K562 (cell line): ENCODE measurements around the gene TRMT10B. TPM values are rescaled to one million over a fixed set of nuclear protein-coding genes. Genes with fewer than 3 reads are reported as not detected.

Experiments used
- KDM2B ChIP-seq: fragments of 250-450 bp; sonication (Bioruptor Pico); IDR thresholded peaks from 2 replicates; pipeline ENCODE4 v1.8.0; 2021; ENCODE audit warnings: mild to moderate bottlenecking, moderate library complexity
- OTX1 ChIP-seq: fragments of 450-650 bp; formaldehyde crosslinking; IDR thresholded peaks from 2 replicates; pipeline ENCODE4 v1.4.0; 2022; ENCODE audit warnings: mild to moderate bottlenecking
- PTBP1 ChIP-seq: fragments of 200-400 bp; formaldehyde crosslinking; IDR thresholded peaks from 2 replicates; pipeline ENCODE4 v1.6.1; 2017; ENCODE audit warnings: low read depth, low read length
- PURB ChIP-seq: sonication (generic); formaldehyde crosslinking; IDR thresholded peaks from 2 replicates; pipeline ENCODE4 v1.9.0; 2021; ENCODE audit warnings: low read depth, mild to moderate bottlenecking, missing genetic modification reagents
- SRSF3 ChIP-seq: fragments of 200-400 bp; formaldehyde crosslinking; IDR thresholded peaks from 2 replicates; pipeline ENCODE4 v1.6.1; 2016; ENCODE audit warnings: mild to moderate bottlenecking, low read length, moderate library complexity; ENCODE audit not compliant: insufficient read depth
- SRSF7 ChIP-seq: fragments of 200-400 bp; formaldehyde crosslinking; optimal IDR thresholded peaks from 2 replicates; pipeline ENCODE3; 2017; ENCODE audit warnings: mild to moderate bottlenecking, low read depth, low read length
- ZBTB43 ChIP-seq: sonication (generic); formaldehyde crosslinking; IDR thresholded peaks from 2 replicates; pipeline ENCODE4 v1.8.0; 2023; ENCODE audit warnings: mild to moderate bottlenecking, missing genetic modification reagents
- ZNF146 ChIP-seq: IDR thresholded peaks from one replicate; pipeline ENCODE4 v1.6.1; 2018; ENCODE audit warnings: missing compliant biosample characterization; ENCODE audit not compliant: unreplicated experiment
- ZNF551 ChIP-seq: fragments of 250-450 bp; sonication (Bioruptor Pico); IDR thresholded peaks from 2 replicates; pipeline ENCODE4 v1.5.0; 2021; ENCODE audit warnings: mild to moderate bottlenecking, moderate library complexity
- polyA plus RNA-seq, 8 experiments: library from polyadenylated mRNA; depleted of rRNA in 4 of 8; stranded (reverse) in 5 of 8; unstranded in 3 of 8; fragments of >200 nt; fragmentation: Nextera tagmentation in 2 of 8; fragmentation: Illumina TruSeq in 1 of 8; extraction: Ambion mirVana in 2 of 8; extraction: Trizol in 1 of 8; gene quantifications; 2 replicates each; pipeline versions ENCODE4 v1.2.1 to v1.2.3, GENCODE V29; 2011 to 2014; ENCODE audit warnings: inconsistent platforms in 1 of 8, missing spikeins in 1 of 8
- total RNA-seq, 7 experiments: library from RNA; depleted of rRNA in 6 of 7; stranded (reverse); fragments of >200 nt in 6 of 7; fragmentation: Illumina TruSeq in 2 of 7; extraction: Trizol in 2 of 7; gene quantifications; 2 replicates each; pipeline versions ENCODE4 v1.2.1 to v1.2.3, GENCODE V29; 2011 to 2021; ENCODE audit warnings: low replicate concordance in 1 of 7
- TF ChIP-seq, protein P1 (sequence below), 2 experiments: fragments of 450-650 bp; IDR thresholded peaks; 2 replicates each; pipeline ENCODE4 v1.6.1; 2016; ENCODE audit warnings: mild to moderate bottlenecking in 2 of 2, borderline replicate concordance in 1 of 2, low read depth in 1 of 2, moderate library complexity in 1 of 2
- TF ChIP-seq, protein P2 (sequence below): IDR thresholded peaks from 2 replicates; pipeline ENCODE4 v1.6.1; 2011; ENCODE audit not compliant: insufficient read length; ENCODE audit errors: extremely low read depth
- TF ChIP-seq, protein P3 (sequence below), 2 experiments: fragments of 450-650 bp in 1 of 2; sonication (generic) in 1 of 2; formaldehyde crosslinking; conservative IDR thresholded peaks; 2 replicates each; pipeline versions ENCODE4 v1.4.0 to v1.8.1; 2020 to 2022; ENCODE audit warnings: mild to moderate bottlenecking in 1 of 2, missing genetic modification reagents in 1 of 2
- TF ChIP-seq, protein P4 (sequence below): fragments of 250-450 bp; sonication (Bioruptor Pico); IDR thresholded peaks from 2 replicates; pipeline ENCODE4 v1.4.0; 2020; ENCODE audit warnings: mild to moderate bottlenecking, moderate library complexity, borderline replicate concordance

The TRMT10B gene
- total and polyA plus RNA-seq, 9 of the 15 experiments (the other 6 are each of a cell fraction or from before 2014, with no cell fraction given): 2.9 to 13.4 (median 7.0) TPM

- TF ChIP-seq, protein P1, sequence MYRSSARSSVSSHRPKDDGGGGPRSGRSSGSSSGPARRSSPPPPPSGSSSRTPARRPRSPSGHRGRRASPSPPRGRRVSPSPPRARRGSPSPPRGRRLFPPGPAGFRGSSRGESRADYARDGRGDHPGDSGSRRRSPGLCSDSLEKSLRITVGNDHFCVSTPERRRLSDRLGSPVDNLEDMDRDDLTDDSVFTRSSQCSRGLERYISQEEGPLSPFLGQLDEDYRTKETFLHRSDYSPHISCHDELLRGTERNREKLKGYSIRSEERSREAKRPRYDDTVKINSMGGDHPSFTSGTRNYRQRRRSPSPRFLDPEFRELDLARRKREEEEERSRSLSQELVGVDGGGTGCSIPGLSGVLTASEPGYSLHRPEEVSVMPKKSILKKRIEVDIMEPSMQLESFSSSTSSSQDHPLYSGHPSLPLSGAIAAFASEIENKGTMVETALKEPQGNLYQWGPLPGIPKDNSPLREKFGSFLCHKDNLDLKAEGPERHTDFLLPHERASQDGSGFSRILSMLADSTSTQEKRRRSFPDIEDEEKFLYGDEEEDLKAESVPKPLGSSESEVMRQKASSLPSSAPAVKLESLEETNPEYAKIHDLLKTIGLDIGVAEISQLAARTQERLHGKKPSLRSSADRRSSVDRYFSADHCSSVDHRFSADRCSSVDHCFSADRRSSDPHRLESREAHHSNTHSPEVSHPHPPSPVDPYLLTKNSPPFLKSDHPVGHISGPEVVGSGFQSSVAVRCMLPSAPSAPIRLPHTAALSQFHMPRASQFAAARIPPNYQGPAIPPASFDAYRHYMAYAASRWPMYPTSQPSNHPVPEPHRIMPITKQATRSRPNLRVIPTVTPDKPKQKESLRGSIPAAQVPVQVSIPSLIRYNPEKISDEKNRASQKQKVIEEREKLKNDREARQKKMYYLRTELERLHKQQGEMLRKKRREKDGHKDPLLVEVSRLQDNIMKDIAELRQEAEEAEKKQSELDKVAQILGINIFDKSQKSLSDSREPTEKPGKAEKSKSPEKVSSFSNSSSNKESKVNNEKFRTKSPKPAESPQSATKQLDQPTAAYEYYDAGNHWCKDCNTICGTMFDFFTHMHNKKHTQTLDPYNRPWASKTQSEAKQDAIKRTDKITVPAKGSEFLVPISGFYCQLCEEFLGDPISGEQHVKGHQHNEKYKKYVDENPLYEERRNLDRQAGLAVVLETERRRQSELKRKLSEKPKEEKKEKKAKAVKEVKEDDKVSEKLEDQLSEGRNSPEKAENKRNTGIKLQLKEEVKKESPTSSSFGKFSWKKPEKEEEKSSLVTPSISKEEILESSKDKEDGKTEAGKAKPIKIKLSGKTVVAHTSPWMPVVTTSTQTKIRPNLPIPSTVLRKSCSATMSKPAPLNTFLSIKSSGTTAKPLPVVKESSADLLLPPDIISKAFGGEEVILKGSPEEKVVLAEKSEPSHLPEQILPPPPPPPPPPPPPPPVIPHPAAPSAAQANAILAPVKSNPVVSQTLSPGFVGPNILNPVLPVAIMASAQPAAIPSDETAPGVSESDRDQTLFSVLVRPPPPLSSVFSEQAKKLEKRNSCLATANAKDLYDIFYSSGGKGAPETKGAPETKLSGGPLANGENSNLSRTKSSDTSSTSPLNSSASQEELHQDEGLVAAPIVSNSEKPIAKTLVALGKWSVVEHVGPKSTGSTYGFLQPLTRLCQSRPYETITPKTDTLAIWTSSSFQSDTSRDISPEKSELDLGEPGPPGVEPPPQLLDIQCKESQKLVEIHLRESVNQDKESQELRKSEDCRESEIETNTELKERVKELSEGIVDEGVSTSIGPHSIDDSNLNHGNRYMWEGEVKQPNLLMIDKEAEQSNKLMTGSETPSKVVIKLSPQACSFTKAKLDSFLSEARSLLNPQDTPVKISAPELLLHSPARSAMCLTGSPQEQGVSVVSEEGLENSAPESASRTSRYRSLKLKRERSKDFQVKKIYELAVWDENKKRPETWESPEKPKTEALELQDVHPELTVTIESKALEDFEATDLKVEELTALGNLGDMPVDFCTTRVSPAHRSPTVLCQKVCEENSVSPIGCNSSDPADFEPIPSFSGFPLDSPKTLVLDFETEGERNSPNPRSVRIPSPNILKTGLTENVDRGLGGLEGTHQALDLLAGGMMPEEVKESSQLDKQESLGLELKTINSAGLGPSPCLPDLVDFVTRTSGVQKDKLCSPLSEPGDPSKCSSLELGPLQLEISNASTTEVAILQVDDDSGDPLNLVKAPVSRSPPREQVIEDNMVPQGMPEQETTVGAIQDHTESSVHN (IDR thresholded peaks at IDR 0.05; ENCODE audit: borderline replicate concordance in 1 of 2, low read depth in 1 of 2): no peak
- no peak for TF ChIP-seq ZNF551
- no peak for TF ChIP-seq ZNF146 (CRISPR knock-in tag)
- TF ChIP-seq ZBTB43: no peak
- TF ChIP-seq SRSF7: no peak
- no peak for TF ChIP-seq PTBP1
- TF ChIP-seq SRSF3: no peak
- TF ChIP-seq, protein P2, sequence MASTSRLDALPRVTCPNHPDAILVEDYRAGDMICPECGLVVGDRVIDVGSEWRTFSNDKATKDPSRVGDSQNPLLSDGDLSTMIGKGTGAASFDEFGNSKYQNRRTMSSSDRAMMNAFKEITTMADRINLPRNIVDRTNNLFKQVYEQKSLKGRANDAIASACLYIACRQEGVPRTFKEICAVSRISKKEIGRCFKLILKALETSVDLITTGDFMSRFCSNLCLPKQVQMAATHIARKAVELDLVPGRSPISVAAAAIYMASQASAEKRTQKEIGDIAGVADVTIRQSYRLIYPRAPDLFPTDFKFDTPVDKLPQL: no peak
- peak; percentile 72; the same call in 1 of the 2 replicates for TF ChIP-seq OTX1 (CRISPR knock-in tag)
- TF ChIP-seq KDM2B (CRISPR knock-in tag): peak; percentile 98
- TF ChIP-seq, protein P3, sequence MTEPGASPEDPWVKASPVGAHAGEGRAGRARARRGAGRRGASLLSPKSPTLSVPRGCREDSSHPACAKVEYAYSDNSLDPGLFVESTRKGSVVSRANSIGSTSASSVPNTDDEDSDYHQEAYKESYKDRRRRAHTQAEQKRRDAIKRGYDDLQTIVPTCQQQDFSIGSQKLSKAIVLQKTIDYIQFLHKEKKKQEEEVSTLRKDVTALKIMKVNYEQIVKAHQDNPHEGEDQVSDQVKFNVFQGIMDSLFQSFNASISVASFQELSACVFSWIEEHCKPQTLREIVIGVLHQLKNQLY (CRISPR knock-in tag; conservative IDR thresholded peaks at IDR 0.05): no peak; a peak in 1 of 4 replicates
- no peak for TF ChIP-seq PURB (CRISPR knock-in tag)
- TF ChIP-seq, protein P4, sequence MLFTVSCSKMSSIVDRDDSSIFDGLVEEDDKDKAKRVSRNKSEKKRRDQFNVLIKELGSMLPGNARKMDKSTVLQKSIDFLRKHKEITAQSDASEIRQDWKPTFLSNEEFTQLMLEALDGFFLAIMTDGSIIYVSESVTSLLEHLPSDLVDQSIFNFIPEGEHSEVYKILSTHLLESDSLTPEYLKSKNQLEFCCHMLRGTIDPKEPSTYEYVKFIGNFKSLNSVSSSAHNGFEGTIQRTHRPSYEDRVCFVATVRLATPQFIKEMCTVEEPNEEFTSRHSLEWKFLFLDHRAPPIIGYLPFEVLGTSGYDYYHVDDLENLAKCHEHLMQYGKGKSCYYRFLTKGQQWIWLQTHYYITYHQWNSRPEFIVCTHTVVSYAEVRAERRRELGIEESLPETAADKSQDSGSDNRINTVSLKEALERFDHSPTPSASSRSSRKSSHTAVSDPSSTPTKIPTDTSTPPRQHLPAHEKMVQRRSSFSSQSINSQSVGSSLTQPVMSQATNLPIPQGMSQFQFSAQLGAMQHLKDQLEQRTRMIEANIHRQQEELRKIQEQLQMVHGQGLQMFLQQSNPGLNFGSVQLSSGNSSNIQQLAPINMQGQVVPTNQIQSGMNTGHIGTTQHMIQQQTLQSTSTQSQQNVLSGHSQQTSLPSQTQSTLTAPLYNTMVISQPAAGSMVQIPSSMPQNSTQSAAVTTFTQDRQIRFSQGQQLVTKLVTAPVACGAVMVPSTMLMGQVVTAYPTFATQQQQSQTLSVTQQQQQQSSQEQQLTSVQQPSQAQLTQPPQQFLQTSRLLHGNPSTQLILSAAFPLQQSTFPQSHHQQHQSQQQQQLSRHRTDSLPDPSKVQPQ (CRISPR knock-in tag): no peak
These were observed 47.2 kb downstream of the TRMT10B start, which contains the start of gene DCAF10 (continued) for GRCh38 chr9:37800631-37801286.
